SK-N-SH treated with all-trans-retinoic acid at 6 μM for 48 hours (cell line): Measurements from ENCODE around the gene MTHFS.

Experiments used
- ARNTL ChIP-seq: fragments of 450-650 bp; formaldehyde crosslinking; IDR thresholded peaks from 2 replicates; pipeline ENCODE4 v1.5.0; 2020; ENCODE audit warnings: low read depth, mild to moderate bottlenecking, moderate library complexity, borderline replicate concordance
- CREB5 ChIP-seq: fragments of 250-450 bp; sonication (Bioruptor Pico); IDR thresholded peaks from 2 replicates; pipeline ENCODE4 v1.5.1; 2020; ENCODE audit warnings: low read depth, mild to moderate bottlenecking, moderate library complexity
- ESRRG ChIP-seq: fragments of 250-450 bp; sonication (Bioruptor Pico); IDR thresholded peaks from 2 replicates; pipeline ENCODE4 v1.6.1; 2021; ENCODE audit warnings: mild to moderate bottlenecking
- GLIS3 ChIP-seq: fragments of 250-450 bp; sonication (Bioruptor Pico); IDR thresholded peaks from 2 replicates; pipeline ENCODE4 v1.5.0; 2020; ENCODE audit warnings: mild to moderate bottlenecking, moderate library complexity
- SNAI2 ChIP-seq: fragments of 250-450 bp; sonication (Bioruptor Pico); IDR thresholded peaks from 2 replicates; pipeline ENCODE4 v1.5.0; 2020; ENCODE audit warnings: mild to moderate bottlenecking, moderate library complexity
- ZNF70 ChIP-seq: fragments of 450-650 bp; formaldehyde crosslinking; IDR thresholded peaks from 2 replicates; pipeline ENCODE4 v1.5.0; 2020; ENCODE audit warnings: mild to moderate bottlenecking, moderate library complexity
- TF ChIP-seq, protein P1 (sequence below): fragments of 250-450 bp; sonication (Bioruptor Pico); IDR thresholded peaks from 2 replicates; pipeline ENCODE4 v1.8.0; 2021; ENCODE audit warnings: low read depth, mild to moderate bottlenecking, moderate library complexity, borderline replicate concordance

DNA sequence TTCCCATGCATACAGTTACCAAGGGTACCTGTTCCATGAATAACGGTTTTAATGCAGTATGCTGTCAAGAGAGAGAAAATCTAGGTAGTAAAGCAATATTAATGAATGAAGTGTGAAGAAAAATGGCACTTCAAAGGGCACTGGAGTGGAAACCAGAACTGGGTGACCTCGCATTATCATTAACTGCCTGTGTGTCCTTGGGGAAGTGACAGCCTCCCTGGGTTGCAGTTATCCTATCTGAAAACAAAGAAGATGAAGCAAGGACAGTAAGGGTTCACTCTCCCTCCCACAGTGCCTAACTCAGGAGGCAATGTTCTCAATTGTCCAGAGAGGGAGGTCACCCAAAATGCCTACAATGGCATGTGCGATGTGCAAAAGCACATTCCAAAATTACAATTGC is 15.1 kb downstream of the MTHFS start:
- TF ChIP-seq, protein P1, sequence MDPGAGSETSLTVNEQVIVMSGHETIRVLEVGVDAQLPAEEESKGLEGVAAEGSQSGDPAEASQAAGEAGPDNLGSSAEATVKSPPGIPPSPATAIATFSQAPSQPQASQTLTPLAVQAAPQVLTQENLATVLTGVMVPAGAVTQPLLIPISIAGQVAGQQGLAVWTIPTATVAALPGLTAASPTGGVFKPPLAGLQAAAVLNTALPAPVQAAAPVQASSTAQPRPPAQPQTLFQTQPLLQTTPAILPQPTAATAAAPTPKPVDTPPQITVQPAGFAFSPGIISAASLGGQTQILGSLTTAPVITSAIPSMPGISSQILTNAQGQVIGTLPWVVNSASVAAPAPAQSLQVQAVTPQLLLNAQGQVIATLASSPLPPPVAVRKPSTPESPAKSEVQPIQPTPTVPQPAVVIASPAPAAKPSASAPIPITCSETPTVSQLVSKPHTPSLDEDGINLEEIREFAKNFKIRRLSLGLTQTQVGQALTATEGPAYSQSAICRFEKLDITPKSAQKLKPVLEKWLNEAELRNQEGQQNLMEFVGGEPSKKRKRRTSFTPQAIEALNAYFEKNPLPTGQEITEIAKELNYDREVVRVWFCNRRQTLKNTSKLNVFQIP (CRISPR knock-in tag) = no peak
- TF ChIP-seq CREB5 (CRISPR knock-in tag) (no peak), ZNF70 (CRISPR knock-in tag) (no peak), ARNTL (CRISPR knock-in tag) (no peak), SNAI2 (CRISPR knock-in tag) (no peak), GLIS3 (CRISPR knock-in tag) (no peak), ESRRG (CRISPR knock-in tag) (no peak)
